Measurements from ENCODE around the gene CLMN.

The CLMN gene

GRCh38 chr14:95301527-95302187, 18.1 kb downstream of the CLMN start:
- DNase-seq (ENCODE audit: low read depth in 1 of 2, low spot score in 1 of 2) = no peak
- in situ Hi-C loops (cut with HindIII; ENCODE audit: low pct_unique_long_range_greater_than_20kb, low sequenced_read_pairs) = no loop called here
- no peak for TF ChIP-seq JUND (IDR thresholded peaks at IDR 0.05; ENCODE audit: low read depth)

GRCh38 chr14:95300697-95301526, 18.8 kb downstream of the CLMN start:
- DNase-seq (ENCODE audit: low read depth in 1 of 2, low spot score in 1 of 2) = no peak
- in situ Hi-C loops (cut with HindIII; ENCODE audit: low pct_unique_long_range_greater_than_20kb, low sequenced_read_pairs) = no loop called here
- no peak for TF ChIP-seq JUND (IDR thresholded peaks at IDR 0.05; ENCODE audit: low read depth)

GRCh38 chr14:95300002-95300696, 19.6 kb downstream of the CLMN start:
- no peak for TF ChIP-seq JUND (IDR thresholded peaks at IDR 0.05; ENCODE audit: low read depth)
- in situ Hi-C loops (cut with HindIII; ENCODE audit: low pct_unique_long_range_greater_than_20kb, low sequenced_read_pairs) = no loop called here

GRCh38 chr14:95299271-95299670, 20.4 kb downstream of the CLMN start:
- DNase-seq (ENCODE audit: low read depth in 1 of 2, low spot score in 1 of 2) = no peak
- no peak for TF ChIP-seq JUND (IDR thresholded peaks at IDR 0.05; ENCODE audit: low read depth)
- in situ Hi-C loops (cut with HindIII; ENCODE audit: low pct_unique_long_range_greater_than_20kb, low sequenced_read_pairs) = no loop called here

More at GRCh38 chr14:95300002-95300696, 19.6 kb downstream of the CLMN start:
- no peak for DNase-seq (ENCODE audit: low read depth in 1 of 2, low spot score in 1 of 2)

GRCh38 chr14:95297832-95298231, 21.9 kb downstream of the CLMN start:
- DNase-seq (ENCODE audit: low read depth in 1 of 2, low spot score in 1 of 2) = no peak
- in situ Hi-C loops (cut with HindIII; ENCODE audit: low pct_unique_long_range_greater_than_20kb, low sequenced_read_pairs) = no loop called here
- no peak for TF ChIP-seq JUND (IDR thresholded peaks at IDR 0.05; ENCODE audit: low read depth)

GRCh38 chr14:95296966-95297365, 22.7 kb downstream of the CLMN start:
- DNase-seq (ENCODE audit: low read depth in 1 of 2, low spot score in 1 of 2) = no peak
- no peak for TF ChIP-seq JUND (IDR thresholded peaks at IDR 0.05; ENCODE audit: low read depth)
- in situ Hi-C loops (cut with HindIII; ENCODE audit: low pct_unique_long_range_greater_than_20kb, low sequenced_read_pairs) = no loop called here

- in situ Hi-C loops (cut with HindIII; ENCODE audit: low pct_unique_long_range_greater_than_20kb, low sequenced_read_pairs) = no loop called here
- no peak for TF ChIP-seq JUND (IDR thresholded peaks at IDR 0.05; ENCODE audit: low read depth)
- no peak for DNase-seq (ENCODE audit: low read depth in 1 of 2, low spot score in 1 of 2)
These were observed 23.9 kb downstream of the CLMN start for GRCh38 chr14:95295600-95296376.

- no peak for TF ChIP-seq JUND (IDR thresholded peaks at IDR 0.05; ENCODE audit: low read depth)
- DNase-seq (ENCODE audit: low read depth in 1 of 2, low spot score in 1 of 2) = peak; percentile 59 to 89
- in situ Hi-C loops (cut with HindIII; ENCODE audit: low pct_unique_long_range_greater_than_20kb, low sequenced_read_pairs) = no loop called here
These were observed 24.7 kb downstream of the CLMN start for GRCh38 chr14:95294834-95295599.

GRCh38 chr14:95294320-95294719, 25.4 kb downstream of the CLMN start:
- in situ Hi-C loops (cut with HindIII; ENCODE audit: low pct_unique_long_range_greater_than_20kb, low sequenced_read_pairs) = no loop called here
- TF ChIP-seq JUND (IDR thresholded peaks at IDR 0.05; ENCODE audit: low read depth) = no peak
- DNase-seq (ENCODE audit: low read depth in 1 of 2, low spot score in 1 of 2) = no peak

GRCh38 chr14:95293449-95293848, 26.3 kb downstream of the CLMN start:
- in situ Hi-C loops (cut with HindIII; ENCODE audit: low pct_unique_long_range_greater_than_20kb, low sequenced_read_pairs) = no loop called here
- TF ChIP-seq JUND (IDR thresholded peaks at IDR 0.05; ENCODE audit: low read depth) = no peak
- DNase-seq (ENCODE audit: low read depth in 1 of 2, low spot score in 1 of 2) = no peak

GRCh38 chr14:95292660-95293425, 26.9 kb downstream of the CLMN start:
- in situ Hi-C loops (cut with HindIII; ENCODE audit: low pct_unique_long_range_greater_than_20kb, low sequenced_read_pairs) = no loop called here
- TF ChIP-seq JUND (IDR thresholded peaks at IDR 0.05; ENCODE audit: low read depth) = no peak
- DNase-seq (ENCODE audit: low read depth in 1 of 2, low spot score in 1 of 2) = no peak

Measured in T47D (cell line).